GM18519 (cell line): Measurements from ENCODE around the gene PRORP.
A peak's percentile ranks its signal among the peaks of the same experiment; 100 is the strongest.
"Not testable (repeated sequence)": the region's sequence is repeated elsewhere in the genome, so short reads cannot be mapped to it uniquely, and the experiment has no call there.

ENCODE experiments used
- ATAC-seq: cut with Tn5 transposase; IDR thresholded peaks from one replicate; pipeline ENCODE4 v1.9.1; 2021; ENCODE audit warnings: mild to moderate bottlenecking, moderate library complexity; ENCODE audit not compliant: unreplicated experiment, low FRiP score

PRORP gene

GRCh38 chr14:35121887-35122695, at the start of gene PRORP, which contains the start of gene PPP2R3C:
TSS of gene PRORP (plus strand) at chr14:35122552. CDS start at chr14:35123246, 694 bp downstream.
TSS of gene PPP2R3C (minus strand) at chr14:35121990. CDS start at chr14:35121959, 31 bp downstream.
- peak; percentile 78 for ATAC-seq

GRCh38 chr14:35073486-35073885, 48.9 kb upstream of the PRORP start:
- ATAC-seq = no peak

GRCh38 chr14:35078082-35078481, 44.3 kb upstream of the PRORP start:
- no peak for ATAC-seq

GRCh38 chr14:35079742-35080141, 42.6 kb upstream of the PRORP start:
- ATAC-seq = no peak

GRCh38 chr14:35083530-35084150, 38.7 kb upstream of the PRORP start:
- no peak for ATAC-seq

GRCh38 chr14:35085441-35085840, 36.9 kb upstream of the PRORP start:
- ATAC-seq = no peak

GRCh38 chr14:35088514-35088913, 33.8 kb upstream of the PRORP start:
- ATAC-seq = no peak

- not testable (repeated sequence) for ATAC-seq
Measured at GRCh38 chr14:35094645-35095044, 27.7 kb upstream of the PRORP start.

GRCh38 chr14:35107866-35108265, 14.5 kb upstream of the PRORP start:
- no peak for ATAC-seq

- no peak for ATAC-seq
Measured at GRCh38 chr14:35112641-35113040, 9.7 kb upstream of the PRORP start.

GRCh38 chr14:35113308-35113950, 8.9 kb upstream of the PRORP start:
- ATAC-seq = no peak

GRCh38 chr14:35114036-35114435, 8.3 kb upstream of the PRORP start:
- no peak for ATAC-seq

- no peak for ATAC-seq
Measured at GRCh38 chr14:35116242-35116641, 6.1 kb upstream of the PRORP start.

GRCh38 chr14:35117112-35117511, 5.2 kb upstream of the PRORP start:
- ATAC-seq = no peak

- no peak for ATAC-seq
Measured at GRCh38 chr14:35121026-35121886, 1.1 kb upstream of the PRORP start.

GRCh38 chr14:35122696-35123387, 490 bp downstream of the PRORP start:
- ATAC-seq = no peak

GRCh38 chr14:35123388-35123703, 994 bp downstream of the PRORP start:
- ATAC-seq = no peak

- no peak for ATAC-seq
Measured at GRCh38 chr14:35124127-35124526, 1.8 kb downstream of the PRORP start.

- no peak for ATAC-seq
Measured at GRCh38 chr14:35133542-35134328, 11.4 kb downstream of the PRORP start.
